Loucy (cell line): ENCODE results near the gene UGT2B7.

ENCODE experiments used
- EZH2phosphoT487 ChIP-seq: fragments of 200-600 bp; IDR thresholded peaks from 2 replicates; pipeline ENCODE4 v1.6.1; 2018; ENCODE audit warnings: antibody characterized with exemption, mild to moderate bottlenecking, moderate library complexity, borderline replicate concordance
- TF ChIP-seq, protein P1 (sequence below): fragments of 200-600 bp; sonication (generic); conservative IDR thresholded peaks from 2 replicates; pipeline ENCODE4 v1.5.1; 2014; ENCODE audit warnings: mild to moderate bottlenecking, antibody characterized with exemption, low read length

DNA sequence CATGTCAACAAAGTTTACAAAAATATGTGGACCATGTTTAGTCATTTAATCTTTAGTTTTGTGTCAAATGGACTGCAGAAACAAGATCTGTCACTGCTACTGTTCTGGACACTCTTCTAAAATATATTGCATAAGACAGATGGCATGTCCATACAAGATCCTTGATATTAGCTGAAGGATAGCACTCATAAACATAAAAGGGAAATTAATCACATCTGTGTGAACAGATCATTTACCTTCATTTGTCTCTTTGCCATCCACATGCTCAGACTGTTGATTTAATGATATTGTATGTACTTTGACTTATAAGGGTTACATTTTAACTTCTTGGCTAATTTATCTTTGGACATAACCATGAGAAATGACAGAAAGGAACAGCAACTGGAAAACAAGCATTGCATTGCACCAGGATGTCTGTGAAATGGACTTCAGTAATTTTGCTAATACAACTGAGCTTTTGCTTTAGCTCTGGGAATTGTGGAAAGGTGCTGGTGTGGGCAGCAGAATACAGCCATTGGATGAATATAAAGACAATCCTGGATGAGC, at the start of gene UGT2B7:
- TF ChIP-seq, protein P1, sequence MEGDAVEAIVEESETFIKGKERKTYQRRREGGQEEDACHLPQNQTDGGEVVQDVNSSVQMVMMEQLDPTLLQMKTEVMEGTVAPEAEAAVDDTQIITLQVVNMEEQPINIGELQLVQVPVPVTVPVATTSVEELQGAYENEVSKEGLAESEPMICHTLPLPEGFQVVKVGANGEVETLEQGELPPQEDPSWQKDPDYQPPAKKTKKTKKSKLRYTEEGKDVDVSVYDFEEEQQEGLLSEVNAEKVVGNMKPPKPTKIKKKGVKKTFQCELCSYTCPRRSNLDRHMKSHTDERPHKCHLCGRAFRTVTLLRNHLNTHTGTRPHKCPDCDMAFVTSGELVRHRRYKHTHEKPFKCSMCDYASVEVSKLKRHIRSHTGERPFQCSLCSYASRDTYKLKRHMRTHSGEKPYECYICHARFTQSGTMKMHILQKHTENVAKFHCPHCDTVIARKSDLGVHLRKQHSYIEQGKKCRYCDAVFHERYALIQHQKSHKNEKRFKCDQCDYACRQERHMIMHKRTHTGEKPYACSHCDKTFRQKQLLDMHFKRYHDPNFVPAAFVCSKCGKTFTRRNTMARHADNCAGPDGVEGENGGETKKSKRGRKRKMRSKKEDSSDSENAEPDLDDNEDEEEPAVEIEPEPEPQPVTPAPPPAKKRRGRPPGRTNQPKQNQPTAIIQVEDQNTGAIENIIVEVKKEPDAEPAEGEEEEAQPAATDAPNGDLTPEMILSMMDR = no peak
- TF ChIP-seq EZH2phosphoT487 = no peak
